SU-DHL-6 (cell line): ENCODE results near the gene COLQ.

Source experiments
- H2AFZ ChIP-seq: fragments of 200-600 bp; sonication (generic); 2 replicates; pipeline ENCODE4 v1.6.1; 2014; ENCODE audit warnings: low read depth, mild to moderate bottlenecking, moderate library complexity, mixed read lengths, antibody characterized with exemption, low read length; ENCODE audit not compliant: severe bottlenecking
- H3F3A ChIP-seq: fragments of 200-600 bp; shearing (Covaris generic); 2 replicates; pipeline ENCODE4 v1.6.0; 2016; ENCODE audit warnings: antibody characterized with exemption, mild to moderate bottlenecking; ENCODE audit not compliant: insufficient read depth
- H3K27ac ChIP-seq: fragments of 200-600 bp; sonication (generic); 2 replicates; pipeline ENCODE4 v1.5.1; 2016; ENCODE audit warnings: low read depth, mild to moderate bottlenecking, low read length, moderate library complexity, mixed read lengths
- H3K27me3 ChIP-seq: fragments of 200-600 bp; sonication (generic), shearing (Covaris generic); 2 replicates; pipeline ENCODE4 v1.6.0; 2014; ENCODE audit warnings: mild to moderate bottlenecking, low read length
- H3K36me3 ChIP-seq: fragments of 200-600 bp; sonication (generic); 2 replicates; pipeline ENCODE4 v1.6.1; 2014; ENCODE audit warnings: mild to moderate bottlenecking, low read length, mixed read lengths
- H3K4me2 ChIP-seq: fragments of 300-600, 200-600 bp; shearing (Covaris generic), sonication (generic); 2 replicates; pipeline ENCODE4 v1.6.0; 2014; ENCODE audit warnings: low read length, low read depth, mild to moderate bottlenecking; ENCODE audit not compliant: poor library complexity, severe bottlenecking
- H3K4me3 ChIP-seq: fragments of 200-600 bp; sonication (generic); 2 replicates; pipeline ENCODE4 v1.5.1; 2014; ENCODE audit warnings: antibody characterized with exemption, low read length, mild to moderate bottlenecking, mixed read lengths; ENCODE audit not compliant: insufficient read depth, poor library complexity, severe bottlenecking
- H3K79me2 ChIP-seq: fragments of 200-600 bp; sonication (generic); 2 replicates; pipeline ENCODE4 v1.6.1; 2014; ENCODE audit warnings: mild to moderate bottlenecking, low read length, moderate library complexity; ENCODE audit not compliant: insufficient read depth
- H3K9ac ChIP-seq: fragments of 200-600 bp; sonication (generic); 2 replicates; pipeline ENCODE4 v1.7.0; 2014; ENCODE audit warnings: mild to moderate bottlenecking, low read length
- H3K9me2 ChIP-seq: fragments of 200-600 bp; sonication (generic); replicated peaks from 2 replicates; pipeline ENCODE4 v1.6.1; 2014; ENCODE audit warnings: low read length; ENCODE audit not compliant: insufficient read depth
- H3K9me3 ChIP-seq: fragments of 200-600 bp; sonication (generic); 2 replicates; pipeline ENCODE4 v1.6.1; 2014; ENCODE audit warnings: low read length, mixed read lengths; ENCODE audit not compliant: insufficient read depth
- H4K20me1 ChIP-seq: fragments of 200-600 bp; sonication (generic); 2 replicates; pipeline ENCODE4 v1.6.1; 2014; ENCODE audit warnings: low read depth, mild to moderate bottlenecking, antibody characterized with exemption, low read length, moderate library complexity, mixed read lengths
- EZH2phosphoT487 ChIP-seq: fragments of 200-600 bp; sonication (generic), shearing (Covaris generic); conservative IDR thresholded peaks from 2 replicates; pipeline ENCODE4 v1.6.1; 2018; ENCODE audit warnings: mild to moderate bottlenecking, antibody characterized with exemption, low read length, moderate library complexity, mixed read lengths
- TF ChIP-seq, protein P1 (sequence below): fragments of 200-600 bp; sonication (generic); IDR thresholded peaks from one replicate; pipeline ENCODE4 v1.5.1; 2017; ENCODE audit warnings: antibody characterized with exemption, mild to moderate bottlenecking, low read length, moderate library complexity; ENCODE audit not compliant: insufficient read depth, poor library complexity, severe bottlenecking

The COLQ gene

GRCh38 chr3:15521573-15521965 is at the start of gene COLQ:
COLQ (minus strand) TSS chr3:15521706; CDS start chr3:15521625, 81 bp downstream.
- Histone ChIP-seq H3K4me3 (no peak within 1 kb of the TSS), H3K9me3 (no peaks in the 10 kb centered on the region), H3K79me2 (no peaks in the 10 kb centered on the region), H2AFZ (no peak within 1 kb of the TSS), H3K36me3 (no peaks in the 10 kb centered on the region), H3K4me2 (no peak within 1 kb of the TSS), H3K27me3 (no peaks in the 10 kb centered on the region), H4K20me1 (no peaks in the 10 kb centered on the region), H3K9me2 (no peaks in the 10 kb centered on the region), H3K27ac (no peak within 1 kb of the TSS), H3F3A (no peaks in the 10 kb centered on the region), H3K9ac (no peak within 1 kb of the TSS)
- TF ChIP-seq, protein P1, sequence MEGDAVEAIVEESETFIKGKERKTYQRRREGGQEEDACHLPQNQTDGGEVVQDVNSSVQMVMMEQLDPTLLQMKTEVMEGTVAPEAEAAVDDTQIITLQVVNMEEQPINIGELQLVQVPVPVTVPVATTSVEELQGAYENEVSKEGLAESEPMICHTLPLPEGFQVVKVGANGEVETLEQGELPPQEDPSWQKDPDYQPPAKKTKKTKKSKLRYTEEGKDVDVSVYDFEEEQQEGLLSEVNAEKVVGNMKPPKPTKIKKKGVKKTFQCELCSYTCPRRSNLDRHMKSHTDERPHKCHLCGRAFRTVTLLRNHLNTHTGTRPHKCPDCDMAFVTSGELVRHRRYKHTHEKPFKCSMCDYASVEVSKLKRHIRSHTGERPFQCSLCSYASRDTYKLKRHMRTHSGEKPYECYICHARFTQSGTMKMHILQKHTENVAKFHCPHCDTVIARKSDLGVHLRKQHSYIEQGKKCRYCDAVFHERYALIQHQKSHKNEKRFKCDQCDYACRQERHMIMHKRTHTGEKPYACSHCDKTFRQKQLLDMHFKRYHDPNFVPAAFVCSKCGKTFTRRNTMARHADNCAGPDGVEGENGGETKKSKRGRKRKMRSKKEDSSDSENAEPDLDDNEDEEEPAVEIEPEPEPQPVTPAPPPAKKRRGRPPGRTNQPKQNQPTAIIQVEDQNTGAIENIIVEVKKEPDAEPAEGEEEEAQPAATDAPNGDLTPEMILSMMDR: no peak
- no peak for TF ChIP-seq EZH2phosphoT487

DNA sequence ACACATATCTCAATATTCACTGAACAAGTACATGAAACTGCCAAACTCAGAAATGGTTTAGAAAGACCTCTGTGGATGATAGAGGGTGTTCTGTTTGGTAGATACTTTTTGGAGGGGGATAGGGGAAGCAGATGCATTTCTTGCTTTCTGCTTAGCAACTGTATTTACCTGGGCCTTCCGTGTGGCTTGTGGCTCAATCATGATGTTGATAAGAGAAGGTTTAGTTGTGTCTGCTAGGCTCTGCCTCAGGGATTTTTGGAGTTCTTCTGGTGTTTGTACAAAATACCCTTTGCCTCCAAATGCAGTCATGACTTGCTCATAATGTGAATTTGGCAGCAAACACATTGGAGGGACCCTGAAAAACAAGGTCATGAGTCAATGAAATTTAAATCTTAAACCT is 41.7 kb upstream of the COLQ start:
- H3K9me3 ChIP-seq: no peaks in the 10 kb centered on the region
- TF ChIP-seq EZH2phosphoT487: no peak
- TF ChIP-seq, protein P1: no peak
- no peaks in the 10 kb centered on the region for H4K20me1 ChIP-seq
- no peaks in the 10 kb centered on the region for H3K27me3 ChIP-seq
- H3K9ac ChIP-seq: no peak overlapping the region
- no peak overlapping the region for H2AFZ ChIP-seq
- H3K27ac ChIP-seq: no peak overlapping the region
- peaks cover 17% of the 10 kb centered on the region for H3K36me3 ChIP-seq
- H3K4me2 ChIP-seq: no peak overlapping the region
- H3F3A ChIP-seq: 0 out of 2 replicates have a peak, but pooled peaks cover under 1% of the 10 kb centered on the region
- no peaks in the 10 kb centered on the region for H3K9me2 ChIP-seq
- no peak overlapping the region for H3K4me3 ChIP-seq
- H3K79me2 ChIP-seq: no peaks in the 10 kb centered on the region

GRCh38 chr3:15562560-15562959 is 41.1 kb upstream of the COLQ start:
- H3K9me2 ChIP-seq: no peaks in the 10 kb centered on the region
- H3K9ac ChIP-seq: no peak overlapping the region
- H3K79me2 ChIP-seq: no peaks in the 10 kb centered on the region
- no peak overlapping the region for H3K4me2 ChIP-seq
- no peak overlapping the region for H3K4me3 ChIP-seq
- no peak overlapping the region for H3K27ac ChIP-seq
- TF ChIP-seq, protein P1: no peak
- TF ChIP-seq EZH2phosphoT487: no peak
- H3K27me3 ChIP-seq: no peaks in the 10 kb centered on the region
- H3F3A ChIP-seq: 0 out of 2 replicates have a peak, but pooled peaks cover 6% of the 10 kb centered on the region
- no peaks in the 10 kb centered on the region for H4K20me1 ChIP-seq
- H2AFZ ChIP-seq: no peak overlapping the region
- peaks cover 11% of the 10 kb centered on the region for H3K36me3 ChIP-seq
- H3K9me3 ChIP-seq: no peaks in the 10 kb centered on the region
